HepG2 (cell line): ENCODE measurements around the gene ZBTB46. TPM values are rescaled to one million over a fixed set of nuclear protein-coding genes. Genes with fewer than 3 reads are reported as not detected.

Experiments
- ATF3 ChIP-seq: sonication (generic); formaldehyde crosslinking; IDR thresholded peaks from 2 replicates; pipeline ENCODE4 v1.4.0; 2020; ENCODE audit warnings: missing genetic modification reagents
- CBX1 ChIP-seq: IDR thresholded peaks from one replicate; pipeline ENCODE4 v1.6.1; 2016; ENCODE audit warnings: antibody characterized with exemption, low read depth
- CEBPZ ChIP-seq: IDR thresholded peaks from 2 replicates; pipeline ENCODE4 v1.6.1; 2012; ENCODE audit warnings: low read length, improper control_type of control experiment
- EHMT2 ChIP-seq: fragments of 200-600 bp; sonication (generic); IDR thresholded peaks from 2 replicates; pipeline ENCODE4 v1.7.0; 2017; ENCODE audit warnings: antibody characterized with exemption, low read depth, low read length, borderline replicate concordance
- GATAD2A ChIP-seq: IDR thresholded peaks from 2 replicates; pipeline ENCODE4 v1.6.1; 2016
- HBP1 ChIP-seq: IDR thresholded peaks from 2 replicates; pipeline ENCODE4 v1.6.1; 2016; ENCODE audit warnings: low read depth, control low read depth
- NFIC ChIP-seq: IDR thresholded peaks from 2 replicates; pipeline ENCODE4 v1.6.1; 2012; ENCODE audit warnings: mild to moderate bottlenecking, low read length, inconsistent platforms
- PBX2 ChIP-seq: IDR thresholded peaks from 2 replicates; pipeline ENCODE4 v1.6.1; 2016; ENCODE audit warnings: control low read depth
- RFXANK ChIP-seq: IDR thresholded peaks from 2 replicates; pipeline ENCODE4 v1.6.1; 2016
- RNF219 ChIP-seq: sonication (generic); formaldehyde crosslinking; IDR thresholded peaks from 2 replicates; pipeline ENCODE4 v1.5.0; 2020; ENCODE audit warnings: mild to moderate bottlenecking, missing genetic modification reagents
- TSC22D2 ChIP-seq: sonication (generic); formaldehyde crosslinking; IDR thresholded peaks from 2 replicates; pipeline ENCODE4 v1.5.1; 2020; ENCODE audit warnings: missing genetic modification reagents, mild to moderate bottlenecking, borderline replicate concordance
- UBTF ChIP-seq: sonication (generic); formaldehyde crosslinking; IDR thresholded peaks from 2 replicates; pipeline ENCODE4 v1.4.0; 2020; ENCODE audit warnings: mild to moderate bottlenecking, missing genetic modification reagents
- ZSCAN21 ChIP-seq: sonication (generic); formaldehyde crosslinking; IDR thresholded peaks from 2 replicates; pipeline ENCODE4 v1.8.0; 2022; ENCODE audit warnings: mild to moderate bottlenecking, missing genetic modification reagents, moderate library complexity, borderline replicate concordance
- polyA plus RNA-seq, 8 experiments: library from polyadenylated mRNA; depleted of rRNA in 3 of 8; stranded (reverse) in 7 of 8; unstranded in 1 of 8; fragments of >200 nt; fragmentation: Illumina TruSeq in 4 of 8; extraction: Trizol in 4 of 8; gene quantifications; 2 replicates each; pipeline versions ENCODE4 v1.2.1 to v1.2.3, GENCODE V29; 2011 to 2016; ENCODE audit warnings: low read depth in 4 of 8, missing spikeins in 1 of 8, mixed read lengths in 1 of 8; ENCODE audit not compliant: insufficient read depth in 1 of 8
- total RNA-seq, 5 experiments: library from RNA; depleted of rRNA; stranded (reverse); fragments of >200 nt; fragmentation: Illumina TruSeq; extraction: Trizol; gene quantifications; 2 replicates each; pipeline ENCODE4 v1.2.3, GENCODE V29; 2016; ENCODE audit warnings: low read depth in 1 of 5

ZBTB46 gene
- total and polyA plus RNA-seq, 2 of the 13 experiments (the other 11 are each of a cell fraction or from before 2014, with no cell fraction given): 1.6 to 13.5 TPM

GRCh38 chr20:63736893-63737694 lies 94.0 kb downstream of the ZBTB46 start (continued):
- no peak for TF ChIP-seq CEBPZ
- TF ChIP-seq RFXANK: no peak
- TF ChIP-seq EHMT2: no peak
- TF ChIP-seq ZSCAN21 (CRISPR knock-in tag): no peak; the same call in 1 of the 2 replicates
- TF ChIP-seq HBP1 (CRISPR knock-in tag): no peak
- TF ChIP-seq ATF3 (CRISPR knock-in tag): no peak
- no peak for TF ChIP-seq UBTF (CRISPR knock-in tag)
- TF ChIP-seq TSC22D2: no peak; the same call in 1 of the 2 replicates
- no peak for TF ChIP-seq RNF219 (CRISPR knock-in tag)
- no peak for TF ChIP-seq NFIC
- TF ChIP-seq GATAD2A (CRISPR knock-in tag): no peak
- TF ChIP-seq CBX1: no peak
- TF ChIP-seq PBX2: no peak
